K562 (cell line): ENCODE data around the gene METTL2A. TPM values are rescaled to one million over a fixed set of nuclear protein-coding genes. Genes with fewer than 3 reads are reported as not detected.

Source experiments
- ATAC-seq: fragments of 200-7000 bp; cut with Tn5 transposase; 3 replicates; pipeline ENCODE4 v1.9.1; 2020; ENCODE audit warnings: moderate library complexity
- BruUV-seq: library from RNA; stranded (reverse); fragments of 400-500 nt; replicated peaks from 2 replicates; lab custom pipeline; 2021; lab: Mats Ljungman, UMichigan
- CTCF ChIA-PET: fragments of 300-600 bp; formaldehyde crosslinking; extraction: SDS; loops from one replicate; lab custom pipeline; 2021; ENCODE audit warnings: low intra/inter-chr PET ratio; lab: Yijun Ruan, JAX
- POLR2A ChIA-PET: fragments of 300-600, 350-650 bp; sonication (Branson Sonifier 250); formaldehyde crosslinking; extraction: SDS; loops from one replicate; lab custom pipeline; 2021; ENCODE audit warnings: antibody characterized with exemption, inconsistent platforms; lab: Yijun Ruan, JAX
- DNase-seq, 4 experiments: peaks; one replicate each; pipeline versions ENCODE4 v3.0.0 to v3.0.0-alpha.2; 2011 to 2018; ENCODE audit warnings: low spot score in 3 of 4, mixed read lengths in 3 of 4; ENCODE audit errors: extremely low read depth in 1 of 4
- FAIRE-seq: peaks from 2 replicates; lab custom pipeline; 2011; peaks lifted over from hg19 to GRCh38; lab: Jason Lieb, UNC
- H2AFZ ChIP-seq: 2 replicates; pipeline ENCODE4 v1.6.0; 2011; ENCODE audit warnings: low read depth, low read length, control low read depth, inconsistent platforms
- H3K27ac ChIP-seq: fragments of 200-600 bp; 3 replicates; pipeline ENCODE4 v1.8.0; 2011; ENCODE audit warnings: low read depth, mild to moderate bottlenecking, control low read depth, inconsistent platforms, low read length, moderate library complexity, mixed read lengths; ENCODE audit errors: extremely low read depth
- H3K27me3 ChIP-seq, 2 experiments: fragments of 300-600 bp in 1 of 2; 2 replicates in 1 of 2; 3 replicates in 1 of 2; pipeline versions ENCODE4 v1.6.0 to v1.8.0; 2011; ENCODE audit warnings: inconsistent platforms in 2 of 2, low read length in 2 of 2, mild to moderate bottlenecking in 1 of 2, mixed read lengths in 1 of 2, moderate library complexity in 1 of 2; ENCODE audit not compliant: control insufficient read depth in 2 of 2, insufficient read depth in 2 of 2
- H3K36me3 ChIP-seq: fragments of 300-600 bp; 3 replicates; pipeline ENCODE4 v1.8.0; 2011; ENCODE audit warnings: mild to moderate bottlenecking, low read length, inconsistent platforms; ENCODE audit not compliant: control insufficient read depth, insufficient read depth
- H3K4me1 ChIP-seq, 2 experiments: fragments of 200-600 bp in 1 of 2; replicated peaks in 1 of 2; 2 replicates in 1 of 2; 3 replicates in 1 of 2; pipeline versions ENCODE4 v1.5.1 to v1.8.0; 2011; ENCODE audit warnings: inconsistent platforms in 2 of 2, low read length in 2 of 2, mild to moderate bottlenecking in 1 of 2, mixed read lengths in 1 of 2, moderate library complexity in 1 of 2; ENCODE audit not compliant: control insufficient read depth in 2 of 2, insufficient read depth in 2 of 2
- H3K4me2 ChIP-seq: 2 replicates; pipeline ENCODE4 v1.6.1; 2011; ENCODE audit warnings: low read length, control low read depth, inconsistent platforms, mixed read lengths; ENCODE audit not compliant: insufficient read depth
- H3K4me3 ChIP-seq: fragments of 200-600 bp; sonication (generic), shearing (Covaris generic); 2 replicates; pipeline ENCODE4 v1.5.1; 2016; ENCODE audit warnings: control low read depth, inconsistent platforms
- H3K79me2 ChIP-seq: fragments of 200-600 bp; 3 replicates; pipeline ENCODE4 v1.8.0; 2011; ENCODE audit warnings: low read length, inconsistent platforms; ENCODE audit not compliant: control insufficient read depth, insufficient read depth
- H3K9ac ChIP-seq, 2 experiments: 2 replicates each; pipeline versions ENCODE4 v1.6.0 to v1.6.1; 2011; ENCODE audit warnings: low read depth in 2 of 2, low read length in 2 of 2, control low read depth in 1 of 2, inconsistent platforms in 1 of 2, mild to moderate bottlenecking in 1 of 2, mixed read lengths in 1 of 2; ENCODE audit not compliant: insufficient read depth in 1 of 2
- H3K9me1 ChIP-seq: one replicate; pipeline ENCODE4 v1.6.0; 2011; ENCODE audit warnings: inconsistent platforms, mild to moderate bottlenecking, low read length, moderate library complexity; ENCODE audit not compliant: control insufficient read depth, insufficient read depth
- H3K9me3 ChIP-seq: replicated peaks from 2 replicates; pipeline ENCODE4 v1.5.1; 2011; ENCODE audit warnings: low read depth, low read length, inconsistent platforms; ENCODE audit not compliant: control insufficient read depth, insufficient read depth
- H4K20me1 ChIP-seq: replicated peaks from 2 replicates; pipeline ENCODE4 v1.6.1; 2011; ENCODE audit warnings: low read length, inconsistent platforms, mixed read lengths; ENCODE audit not compliant: control insufficient read depth, insufficient read depth
- BDP1 ChIP-seq: IDR thresholded peaks from 3 replicates; pipeline ENCODE4 v1.6.1; 2011; ENCODE audit not compliant: insufficient read length, insufficient read depth
- CBX3 ChIP-seq, 2 experiments: IDR thresholded peaks; 1 replicate in 1 of 2; 2 replicates in 1 of 2; pipeline ENCODE4 v1.6.1; 2012; ENCODE audit warnings: inconsistent platforms in 2 of 2, low read length in 2 of 2, borderline replicate concordance in 1 of 2, control low read depth in 1 of 2
- NR2C1 ChIP-seq, 2 experiments: fragments of 450-650 bp; IDR thresholded peaks; 2 replicates each; pipeline ENCODE4 v1.6.1; 2017; ENCODE audit warnings: mild to moderate bottlenecking in 2 of 2, antibody characterized with exemption in 1 of 2, inconsistent platforms in 1 of 2, missing compliant biosample characterization in 1 of 2, missing genetic modification characterization in 1 of 2
- RAD51 ChIP-seq: fragments of 450-650 bp; IDR thresholded peaks from 2 replicates; pipeline ENCODE4 v1.7.1; 2016; ENCODE audit warnings: low read depth, mild to moderate bottlenecking, borderline replicate concordance
- RNF2 ChIP-seq: sonication (generic); IDR thresholded peaks from 2 replicates; pipeline ENCODE4 v1.6.1; 2016
- SAP30 ChIP-seq: fragments of 200-600 bp; sonication (generic); IDR thresholded peaks from 2 replicates; pipeline ENCODE4 v1.6.1; 2012; ENCODE audit warnings: borderline replicate concordance, low read depth, mild to moderate bottlenecking, moderate library complexity, low read length, control low read depth, inconsistent platforms; ENCODE audit not compliant: insufficient read depth, poor library complexity, severe bottlenecking
- SMARCA4 ChIP-seq: fragments of 450-650 bp; IDR thresholded peaks from 2 replicates; pipeline ENCODE4 v1.6.1; 2016
- SP1 ChIP-seq: sonication (generic); formaldehyde crosslinking; IDR thresholded peaks from 2 replicates; pipeline ENCODE4 v1.8.1; 2022; ENCODE audit warnings: mild to moderate bottlenecking, missing genetic modification reagents
- TRIM28 ChIP-seq: fragments of 450-650 bp; IDR thresholded peaks from 2 replicates; pipeline ENCODE4 v1.6.1; 2017
- ZNF133 ChIP-seq: fragments of 250-450 bp; sonication (Bioruptor Pico); IDR thresholded peaks from 2 replicates; pipeline ENCODE4 v1.4.0; 2020; ENCODE audit warnings: mild to moderate bottlenecking
- ZNF165 ChIP-seq: fragments of 250-450 bp; sonication (Bioruptor Pico); IDR thresholded peaks from 2 replicates; pipeline ENCODE4 v1.4.0; 2020; ENCODE audit warnings: borderline replicate concordance
- ZNF398 ChIP-seq: fragments of 250-450 bp; sonication (Bioruptor Pico); IDR thresholded peaks from 2 replicates; pipeline ENCODE4 v1.8.0; 2021; ENCODE audit warnings: moderate library complexity, mild to moderate bottlenecking, inconsistent platforms
- WGBS: fragments of 100-300 bp; shearing (Covaris generic); methylation state at CpG from one replicate; pipeline ENCODE4 v1.1.6; 2016; ENCODE audit warnings: low coverage, mixed read lengths; ENCODE audit not compliant: insufficient coverage; ENCODE audit errors: missing lambda C conversion rate; 5-methylcytosine and 5-hydroxymethylcytosine counted together
- in situ Hi-C: fragments of 300-500 bp; cut with MboI; formaldehyde crosslinking; loops from 4 replicates; pipeline ENCODE4 v1.15.0; 2018; ENCODE audit warnings: inconsistent platforms, mixed read lengths
- intact Hi-C: fragments of 100-400 bp; cut with micrococcal nuclease; formaldehyde crosslinking; loops from 2 replicates; pipeline ENCODE4 v1.14.2; 2022
- polyA plus RNA-seq, 8 experiments: library from polyadenylated mRNA; depleted of rRNA in 4 of 8; stranded (reverse) in 5 of 8; unstranded in 3 of 8; fragments of >200 nt; fragmentation: Nextera tagmentation in 2 of 8; fragmentation: Illumina TruSeq in 1 of 8; extraction: Ambion mirVana in 2 of 8; extraction: Trizol in 1 of 8; gene quantifications; 2 replicates each; pipeline versions ENCODE4 v1.2.1 to v1.2.3, GENCODE V29; 2011 to 2014; ENCODE audit warnings: inconsistent platforms in 1 of 8, missing spikeins in 1 of 8
- total RNA-seq, 7 experiments: library from RNA; depleted of rRNA in 6 of 7; stranded (reverse); fragments of >200 nt in 6 of 7; fragmentation: Illumina TruSeq in 2 of 7; extraction: Trizol in 2 of 7; gene quantifications; 2 replicates each; pipeline versions ENCODE4 v1.2.1 to v1.2.3, GENCODE V29; 2011 to 2021; ENCODE audit warnings: low replicate concordance in 1 of 7
- TF ChIP-seq, protein P1 (sequence below): fragments of 250-450 bp; sonication (Bioruptor Pico); IDR thresholded peaks from 2 replicates; pipeline ENCODE4 v1.4.0; 2020; ENCODE audit warnings: mild to moderate bottlenecking, moderate library complexity
- TF ChIP-seq, protein P2 (sequence below), 2 experiments: fragments of 450-650 bp in 1 of 2; IDR thresholded peaks; 2 replicates each; pipeline ENCODE4 v1.6.1; 2011 to 2017; ENCODE audit warnings: low read depth in 2 of 2, antibody characterized with exemption in 1 of 2, borderline replicate concordance in 1 of 2, low read length in 1 of 2, mild to moderate bottlenecking in 1 of 2, mixed read lengths in 1 of 2; ENCODE audit not compliant: control insufficient read depth in 1 of 2

Gene METTL2A
- total and polyA plus RNA-seq, 9 of the 15 experiments (the other 6 are each of a cell fraction or from before 2014, with no cell fraction given): 21.0 to 52.5 (median 33.2) TPM

DNA sequence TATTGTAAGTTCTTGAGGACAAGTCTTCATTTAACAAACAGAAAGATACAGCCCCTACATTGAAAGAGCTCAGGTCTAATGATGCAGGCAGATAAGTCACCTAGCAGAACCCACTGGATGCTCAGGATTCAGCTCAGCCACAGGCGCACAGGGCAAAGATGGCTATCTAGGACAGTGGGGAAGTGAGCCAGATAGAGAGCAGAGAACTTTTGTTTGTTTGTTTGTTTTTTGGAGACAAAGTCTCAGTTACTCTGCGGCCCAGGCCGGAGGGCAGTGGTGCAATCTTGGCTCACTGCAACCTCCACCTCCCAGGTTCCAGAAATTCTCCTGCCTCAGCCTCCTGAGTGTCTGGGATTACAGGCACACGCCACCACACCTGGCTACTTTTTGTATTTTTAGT, 20.4 kb downstream of the METTL2A start:
- ChIA-PET CTCF (no interaction called here), POLR2A (no interaction called here)
- Histone ChIP-seq H3K9ac (no peak overlapping the region), H3K4me1 (no peaks in the 10 kb centered on the region), H3K27ac (no peak overlapping the region), H3K9me1 (no peaks in the 10 kb centered on the region), H3K4me2 (no peak overlapping the region), H3K36me3 (peaks cover 74% of the 10 kb centered on the region; the same call in 2 of the 3 replicates), H3K4me3 (no peak overlapping the region), H4K20me1 (no peaks in the 10 kb centered on the region), H3K27me3 (no peaks in the 10 kb centered on the region), H3K9me3 (no peaks in the 10 kb centered on the region), H2AFZ (no peak overlapping the region), H3K79me2 (no peaks in the 10 kb centered on the region)
- FAIRE-seq: no peak
- no TSS peak for BruUV-seq
- no peak for ATAC-seq
- in situ Hi-C loops (no loop called here), intact Hi-C loops (no loop called here)
- DNase-seq: no peak
- WGBS: 81% methylated on average over 4 of the region's 4 CpGs
- TF ChIP-seq, protein P1, sequence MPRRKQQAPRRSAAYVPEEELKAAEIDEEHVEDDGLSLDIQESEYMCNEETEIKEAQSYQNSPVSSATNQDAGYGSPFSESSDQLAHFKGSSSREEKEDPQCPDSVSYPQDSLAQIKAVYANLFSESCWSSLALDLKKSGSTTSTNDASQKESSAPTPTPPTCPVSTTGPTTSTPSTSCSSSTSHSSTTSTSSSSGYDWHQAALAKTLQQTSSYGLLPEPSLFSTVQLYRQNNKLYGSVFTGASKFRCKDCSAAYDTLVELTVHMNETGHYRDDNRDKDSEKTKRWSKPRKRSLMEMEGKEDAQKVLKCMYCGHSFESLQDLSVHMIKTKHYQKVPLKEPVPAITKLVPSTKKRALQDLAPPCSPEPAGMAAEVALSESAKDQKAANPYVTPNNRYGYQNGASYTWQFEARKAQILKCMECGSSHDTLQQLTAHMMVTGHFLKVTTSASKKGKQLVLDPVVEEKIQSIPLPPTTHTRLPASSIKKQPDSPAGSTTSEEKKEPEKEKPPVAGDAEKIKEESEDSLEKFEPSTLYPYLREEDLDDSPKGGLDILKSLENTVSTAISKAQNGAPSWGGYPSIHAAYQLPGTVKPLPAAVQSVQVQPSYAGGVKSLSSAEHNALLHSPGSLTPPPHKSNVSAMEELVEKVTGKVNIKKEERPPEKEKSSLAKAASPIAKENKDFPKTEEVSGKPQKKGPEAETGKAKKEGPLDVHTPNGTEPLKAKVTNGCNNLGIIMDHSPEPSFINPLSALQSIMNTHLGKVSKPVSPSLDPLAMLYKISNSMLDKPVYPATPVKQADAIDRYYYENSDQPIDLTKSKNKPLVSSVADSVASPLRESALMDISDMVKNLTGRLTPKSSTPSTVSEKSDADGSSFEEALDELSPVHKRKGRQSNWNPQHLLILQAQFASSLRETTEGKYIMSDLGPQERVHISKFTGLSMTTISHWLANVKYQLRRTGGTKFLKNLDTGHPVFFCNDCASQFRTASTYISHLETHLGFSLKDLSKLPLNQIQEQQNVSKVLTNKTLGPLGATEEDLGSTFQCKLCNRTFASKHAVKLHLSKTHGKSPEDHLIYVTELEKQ (CRISPR knock-in tag): no peak
- no peak for TF ChIP-seq RAD51
- no peak for TF ChIP-seq NR2C1 (IDR thresholded peaks at IDR 0.05)
- TF ChIP-seq NR2C1 (tag; IDR thresholded peaks at IDR 0.05): no peak
- TF ChIP-seq ZNF398 (CRISPR knock-in tag): no peak
- TF ChIP-seq, protein P2, sequence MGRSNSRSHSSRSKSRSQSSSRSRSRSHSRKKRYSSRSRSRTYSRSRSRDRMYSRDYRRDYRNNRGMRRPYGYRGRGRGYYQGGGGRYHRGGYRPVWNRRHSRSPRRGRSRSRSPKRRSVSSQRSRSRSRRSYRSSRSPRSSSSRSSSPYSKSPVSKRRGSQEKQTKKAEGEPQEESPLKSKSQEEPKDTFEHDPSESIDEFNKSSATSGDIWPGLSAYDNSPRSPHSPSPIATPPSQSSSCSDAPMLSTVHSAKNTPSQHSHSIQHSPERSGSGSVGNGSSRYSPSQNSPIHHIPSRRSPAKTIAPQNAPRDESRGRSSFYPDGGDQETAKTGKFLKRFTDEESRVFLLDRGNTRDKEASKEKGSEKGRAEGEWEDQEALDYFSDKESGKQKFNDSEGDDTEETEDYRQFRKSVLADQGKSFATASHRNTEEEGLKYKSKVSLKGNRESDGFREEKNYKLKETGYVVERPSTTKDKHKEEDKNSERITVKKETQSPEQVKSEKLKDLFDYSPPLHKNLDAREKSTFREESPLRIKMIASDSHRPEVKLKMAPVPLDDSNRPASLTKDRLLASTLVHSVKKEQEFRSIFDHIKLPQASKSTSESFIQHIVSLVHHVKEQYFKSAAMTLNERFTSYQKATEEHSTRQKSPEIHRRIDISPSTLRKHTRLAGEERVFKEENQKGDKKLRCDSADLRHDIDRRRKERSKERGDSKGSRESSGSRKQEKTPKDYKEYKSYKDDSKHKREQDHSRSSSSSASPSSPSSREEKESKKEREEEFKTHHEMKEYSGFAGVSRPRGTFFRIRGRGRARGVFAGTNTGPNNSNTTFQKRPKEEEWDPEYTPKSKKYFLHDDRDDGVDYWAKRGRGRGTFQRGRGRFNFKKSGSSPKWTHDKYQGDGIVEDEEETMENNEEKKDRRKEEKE (IDR thresholded peaks at IDR 0.05; ENCODE audit: borderline replicate concordance in 1 of 2, control insufficient read depth in 1 of 2, low read depth in 2 of 2, low read length in 1 of 2): no peak
- TF ChIP-seq ZNF133 (CRISPR knock-in tag): no peak
- TF ChIP-seq ZNF165 (CRISPR knock-in tag): no peak
- TF ChIP-seq RNF2: no peak
- no peak for TF ChIP-seq CBX3 (IDR thresholded peaks at IDR 0.05; ENCODE audit: borderline replicate concordance in 1 of 2, low read length in 2 of 2)
- TF ChIP-seq SP1 (CRISPR knock-in tag): no peak
- TF ChIP-seq SAP30: no peak
- no peak for TF ChIP-seq BDP1
- no peak for TF ChIP-seq TRIM28
- no peak for TF ChIP-seq SMARCA4
